IgD-negative memory B cell (primary cell): ENCODE results near the gene AIF1. TPM values are rescaled to one million over a fixed set of nuclear protein-coding genes. Genes with fewer than 3 reads are reported as not detected.

Source experiments
- H3K27ac Mint-ChIP-seq, 3 donors: one replicate each; pipeline ENCODE4 v1.8.0; 2020 to 2022; ENCODE audit warnings: mild to moderate bottlenecking in 3 of 3, mixed read lengths in 3 of 3, moderate library complexity in 1 of 3
- H3K27me3 Mint-ChIP-seq: one replicate; pipeline ENCODE4 v1.8.0; 2021; ENCODE audit warnings: mixed read lengths
- H3K36me3 Mint-ChIP-seq: one replicate; pipeline ENCODE4 v1.8.0; 2020; ENCODE audit warnings: mild to moderate bottlenecking, mixed read lengths
- H3K4me1 Mint-ChIP-seq, 3 donors: one replicate each; pipeline ENCODE4 v1.8.0; 2020 to 2022; ENCODE audit warnings: mixed read lengths in 3 of 3, mild to moderate bottlenecking in 1 of 3
- H3K4me3 Mint-ChIP-seq, 4 donors: one replicate each; pipeline ENCODE4 v1.8.0; 2020 to 2022; ENCODE audit warnings: mild to moderate bottlenecking in 4 of 4, mixed read lengths in 4 of 4, moderate library complexity in 3 of 4
- H3K9me3 Mint-ChIP-seq, 3 donors: one replicate each; pipeline ENCODE4 v1.8.0; 2020 to 2021; ENCODE audit warnings: mixed read lengths in 3 of 3, mild to moderate bottlenecking in 1 of 3
- polyA plus RNA-seq: library from polyadenylated mRNA; unstranded; fragments of 300-500 nt; fragmentation: Illumina TruSeq; gene quantifications from one replicate; pipeline ENCODE4 v1.2.3, GENCODE V29; 2021

The AIF1 gene
- polyA plus RNA-seq, 1 donor from 2014 or later = 5.6 TPM

- Mint-ChIP-seq H3K9me3 (no peaks in the 10 kb centered on the region), H3K27ac (peak overlapping the region; percentile 92 to 95 (median 93)), H3K27me3 (peaks cover 1% of the 10 kb centered on the region), H3K4me1 (peaks cover 37 to 60% (median 57%) of the 10 kb centered on the region in 3 donors), H3K36me3 (peaks cover 10% of the 10 kb centered on the region), H3K4me3 (peak overlapping the region; percentile 93 to 99 (median 97))
These were observed 37.5 kb upstream of the AIF1 start for GRCh38 chr6:31577579-31577966.

DNA sequence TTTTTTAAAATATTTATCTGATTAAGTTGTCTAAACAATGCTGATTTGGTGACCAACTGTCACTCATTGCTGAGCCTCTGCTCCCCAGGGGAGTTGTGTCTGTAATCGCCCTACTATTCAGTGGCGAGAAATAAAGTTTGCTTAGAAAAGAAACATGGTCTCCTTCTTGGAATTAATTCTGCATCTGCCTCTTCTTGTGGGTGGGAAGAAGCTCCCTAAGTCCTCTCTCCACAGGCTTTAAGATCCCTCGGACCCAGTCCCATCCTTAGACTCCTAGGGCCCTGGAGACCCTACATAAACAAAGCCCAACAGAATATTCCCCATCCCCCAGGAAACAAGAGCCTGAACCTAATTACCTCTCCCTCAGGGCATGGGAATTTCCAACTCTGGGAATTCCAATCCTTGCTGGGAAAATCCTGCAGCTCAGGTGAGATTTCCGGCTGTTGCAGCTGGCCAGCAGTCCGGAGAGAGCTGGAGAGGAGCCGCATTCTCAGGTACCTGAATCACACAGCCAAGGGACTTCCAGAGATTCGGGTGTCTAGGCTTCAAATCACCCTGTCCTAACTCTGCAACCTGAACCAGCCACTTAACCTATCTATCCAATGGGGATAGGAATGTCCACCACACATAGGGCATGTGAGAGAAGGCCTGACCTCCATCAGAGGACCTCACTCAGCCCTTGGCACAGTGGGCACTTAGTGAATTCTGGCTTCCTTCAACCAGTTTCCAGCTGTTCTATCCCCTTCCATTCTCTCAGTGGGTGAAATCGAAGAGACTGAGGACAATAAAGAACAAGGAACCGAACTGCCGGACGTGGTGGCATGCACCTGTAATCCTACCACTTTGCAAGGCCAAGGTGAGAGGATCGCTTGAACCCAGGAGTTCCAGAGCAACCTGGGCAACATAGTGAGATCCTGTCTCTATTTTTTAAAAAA, 36.6 kb upstream of the AIF1 start:
- H3K9me3 Mint-ChIP-seq = no peaks in the 10 kb centered on the region
- peak overlapping the region; percentile 90 to 100 (median 96) for H3K27ac Mint-ChIP-seq
- H3K27me3 Mint-ChIP-seq = peaks cover 1% of the 10 kb centered on the region
- peaks cover 10% of the 10 kb centered on the region for H3K36me3 Mint-ChIP-seq
- peaks cover 41 to 57% (median 55%) of the 10 kb centered on the region in 3 donors for H3K4me1 Mint-ChIP-seq
- H3K4me3 Mint-ChIP-seq = peak overlapping the region; percentile 93 to 100 (median 98)

GRCh38 chr6:31579119-31579505, 35.9 kb upstream of the AIF1 start:
- H3K27ac Mint-ChIP-seq = peak overlapping the region; percentile 90 to 100 (median 96)
- H3K36me3 Mint-ChIP-seq = peaks cover 10% of the 10 kb centered on the region
- peak overlapping the region; percentile 93 to 100 (median 98) for H3K4me3 Mint-ChIP-seq
- no peaks in the 10 kb centered on the region for H3K9me3 Mint-ChIP-seq
- peaks cover 40 to 56% (median 52%) of the 10 kb centered on the region in 3 donors for H3K4me1 Mint-ChIP-seq
- peaks cover 1% of the 10 kb centered on the region for H3K27me3 Mint-ChIP-seq

DNA sequence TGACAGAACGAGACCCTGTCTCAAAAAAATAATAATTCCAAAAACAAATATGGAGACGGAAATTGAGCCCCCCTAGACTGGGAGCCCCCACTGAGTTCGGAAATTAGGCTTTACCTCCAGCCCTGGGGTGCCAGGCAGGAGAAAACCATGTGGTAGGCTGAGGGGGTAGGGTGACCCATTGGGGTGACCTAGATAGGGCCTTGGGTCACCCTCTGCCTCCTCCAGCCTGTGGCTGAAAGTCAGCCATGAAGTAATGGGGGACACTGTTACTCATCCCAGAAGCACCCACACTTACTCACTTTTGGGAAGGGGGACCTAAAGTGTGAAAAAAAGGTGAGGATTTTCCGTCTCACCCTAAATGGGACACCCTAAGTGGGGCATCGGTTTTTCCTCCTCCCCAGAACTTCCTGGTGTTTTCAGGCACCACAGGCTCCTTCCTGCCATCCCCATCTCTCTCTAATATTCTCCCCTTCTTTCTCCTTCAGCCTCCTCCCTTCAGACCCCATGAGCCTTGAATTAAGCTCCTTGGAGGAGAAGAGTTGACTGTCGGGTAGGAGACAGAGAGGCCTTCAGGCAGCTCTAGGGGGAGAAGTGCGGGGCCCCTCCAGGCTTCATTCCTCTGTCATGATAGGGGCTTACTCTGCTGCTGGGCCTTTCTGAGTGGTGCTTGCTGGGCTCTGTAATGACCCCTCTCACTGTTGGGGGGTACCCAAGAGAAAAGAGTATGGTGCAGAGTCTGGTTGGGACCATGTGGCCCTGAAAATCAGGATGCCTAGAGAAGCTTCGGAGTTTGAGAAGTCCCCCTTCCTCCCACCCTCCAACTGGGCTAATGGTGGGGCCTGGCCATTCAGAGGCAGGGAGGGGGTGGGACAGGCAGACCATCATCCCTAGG, 35.2 kb upstream of the AIF1 start:
- Mint-ChIP-seq H3K27me3 (no peaks in the 10 kb centered on the region), H3K4me1 (peaks cover 40 to 55% (median 52%) of the 10 kb centered on the region in 3 donors), H3K27ac (peak overlapping the region; percentile 96 to 100 (median 99)), H3K4me3 (peak overlapping the region; percentile 93 to 100 (median 98)), H3K36me3 (peaks cover 10% of the 10 kb centered on the region), H3K9me3 (no peaks in the 10 kb centered on the region)

DNA sequence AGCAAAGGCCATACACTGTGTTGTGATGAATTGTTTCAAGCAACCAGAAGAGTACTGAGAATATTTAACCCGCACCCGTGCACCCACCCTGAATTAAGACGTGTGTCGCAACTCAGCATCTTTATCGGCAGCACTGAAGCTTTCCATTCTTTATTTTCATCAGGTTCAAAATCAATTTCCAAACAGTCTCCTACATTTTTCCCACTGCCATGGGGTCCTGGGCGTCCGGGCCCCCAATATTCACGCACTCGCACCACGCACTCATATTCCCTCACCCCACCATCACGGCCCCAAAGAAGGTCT, 34.6 kb upstream of the AIF1 start:
- peak overlapping the region; percentile 96 to 100 (median 99) for H3K27ac Mint-ChIP-seq
- peaks cover 39 to 54% (median 50%) of the 10 kb centered on the region in 3 donors for H3K4me1 Mint-ChIP-seq
- peak overlapping the region; percentile 93 to 100 (median 98) for H3K4me3 Mint-ChIP-seq
- H3K27me3 Mint-ChIP-seq = no peaks in the 10 kb centered on the region
- peaks cover 10% of the 10 kb centered on the region for H3K36me3 Mint-ChIP-seq
- H3K9me3 Mint-ChIP-seq = no peaks in the 10 kb centered on the region

DNA sequence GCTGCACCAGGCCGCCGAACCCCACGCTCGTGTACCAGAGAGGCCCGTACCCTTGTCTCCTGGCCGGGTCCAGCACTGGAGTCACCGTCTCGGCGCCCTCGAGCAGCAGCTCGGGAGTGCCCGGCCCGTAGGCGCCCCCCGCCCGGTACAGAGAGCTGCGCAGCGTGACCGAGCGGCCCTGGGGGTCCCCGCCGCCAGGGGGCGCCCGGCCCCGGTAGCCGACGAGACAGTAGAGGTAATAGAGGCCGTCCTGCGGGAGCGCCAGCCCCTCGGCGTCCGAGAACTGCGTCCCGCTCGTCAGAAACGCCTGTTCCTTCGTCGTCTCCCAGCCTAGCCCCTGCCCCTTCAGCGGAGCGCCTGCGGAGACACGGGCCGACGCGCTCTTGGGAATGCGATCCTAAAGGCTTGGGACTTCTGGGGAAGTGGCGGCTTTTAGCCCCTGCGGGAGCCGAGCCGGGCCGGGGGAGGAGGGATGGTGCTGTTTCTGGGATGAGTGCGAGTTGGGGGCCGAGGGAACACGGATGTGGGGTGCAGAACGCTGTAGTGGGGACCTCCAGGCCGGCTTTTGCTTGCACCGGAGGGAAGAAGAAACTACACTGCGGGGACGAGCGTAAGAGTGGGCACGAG, 34.1 kb upstream of the AIF1 start:
- Mint-ChIP-seq H3K4me1 (peaks cover 41 to 55% (median 52%) of the 10 kb centered on the region in 3 donors), H3K36me3 (peaks cover 10% of the 10 kb centered on the region), H3K27me3 (no peaks in the 10 kb centered on the region), H3K9me3 (no peaks in the 10 kb centered on the region), H3K4me3 (peak overlapping the region; percentile 93 to 100 (median 98)), H3K27ac (peak overlapping the region; percentile 96 to 100 (median 99))

- no peaks in the 10 kb centered on the region for H3K27me3 Mint-ChIP-seq
- H3K36me3 Mint-ChIP-seq = peaks cover 7% of the 10 kb centered on the region
- no peaks in the 10 kb centered on the region for H3K9me3 Mint-ChIP-seq
- H3K4me1 Mint-ChIP-seq = peaks cover 47 to 57% (median 56%) of the 10 kb centered on the region in 3 donors
- peak overlapping the region; percentile 96 to 100 (median 99) for H3K27ac Mint-ChIP-seq
- peak overlapping the region; percentile 93 to 100 (median 98) for H3K4me3 Mint-ChIP-seq
These were observed 33.4 kb upstream of the AIF1 start for GRCh38 chr6:31581434-31582229.

DNA sequence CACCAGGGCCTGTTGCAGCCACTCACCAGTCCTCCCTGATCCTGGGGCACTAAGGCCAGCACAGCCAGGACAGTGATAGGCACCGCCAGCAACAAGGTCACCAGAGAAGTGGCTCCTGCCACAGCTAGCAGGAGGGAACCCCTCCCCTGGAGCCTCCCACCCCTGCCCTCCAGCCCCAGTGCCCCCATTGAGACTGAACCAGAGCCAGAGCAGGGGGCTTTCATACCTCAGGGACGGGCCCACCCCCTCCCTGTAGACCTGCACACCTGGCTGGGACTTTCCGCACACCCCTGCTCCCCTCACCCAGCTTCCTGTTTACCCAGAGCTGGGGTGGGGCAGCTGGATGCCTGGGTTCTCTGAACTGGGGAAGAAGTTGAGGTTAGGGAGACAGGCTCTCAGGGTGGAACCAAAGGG, 32.8 kb upstream of the AIF1 start, which contains the start of gene LTB:
Gene LTB, minus strand, starts transcription at position 195 of the 414 bp plus-strand sequence. Its CDS starts 7 bp downstream, at position 188.
- Mint-ChIP-seq H3K27ac (peak within 1 kb of the TSS; percentile 96 to 100 (median 99)), H3K4me1 (peaks cover 53 to 58% (median 57%) of the 10 kb centered on the region in 3 donors), H3K27me3 (peaks cover 2% of the 10 kb centered on the region), H3K4me3 (peak within 1 kb of the TSS; percentile 93 to 100 (median 98)), H3K36me3 (peaks cover 7% of the 10 kb centered on the region), H3K9me3 (no peaks in the 10 kb centered on the region)

DNA sequence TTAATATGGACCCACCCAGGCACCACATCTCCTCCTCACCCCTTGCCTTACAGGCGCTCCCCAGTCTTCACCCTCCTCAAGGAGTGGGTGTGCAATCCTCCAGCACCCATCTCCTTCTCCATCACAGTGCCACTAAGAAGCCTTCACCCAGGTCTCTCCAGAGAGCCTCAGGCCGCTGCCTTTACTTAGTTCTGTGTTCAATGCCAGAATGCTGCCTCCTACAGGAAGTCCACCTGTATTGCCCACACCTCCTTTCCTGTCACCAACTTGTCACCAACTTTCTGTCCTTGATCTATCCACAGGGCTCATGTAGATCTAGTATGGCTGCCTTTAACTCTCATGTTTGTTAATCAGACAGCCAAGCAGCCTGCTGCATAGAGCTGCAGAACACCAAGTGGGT, 29.5 kb upstream of the AIF1 start:
- peak overlapping the region; percentile 95 to 96 (median 96) for H3K27ac Mint-ChIP-seq
- peaks cover 51 to 56% (median 52%) of the 10 kb centered on the region in 3 donors for H3K4me1 Mint-ChIP-seq
- H3K4me3 Mint-ChIP-seq = peak overlapping the region; percentile 32 to 93 (median 68)
- H3K36me3 Mint-ChIP-seq = peaks cover 6% of the 10 kb centered on the region
- peaks cover 2% of the 10 kb centered on the region for H3K27me3 Mint-ChIP-seq
- H3K9me3 Mint-ChIP-seq = no peaks in the 10 kb centered on the region

DNA sequence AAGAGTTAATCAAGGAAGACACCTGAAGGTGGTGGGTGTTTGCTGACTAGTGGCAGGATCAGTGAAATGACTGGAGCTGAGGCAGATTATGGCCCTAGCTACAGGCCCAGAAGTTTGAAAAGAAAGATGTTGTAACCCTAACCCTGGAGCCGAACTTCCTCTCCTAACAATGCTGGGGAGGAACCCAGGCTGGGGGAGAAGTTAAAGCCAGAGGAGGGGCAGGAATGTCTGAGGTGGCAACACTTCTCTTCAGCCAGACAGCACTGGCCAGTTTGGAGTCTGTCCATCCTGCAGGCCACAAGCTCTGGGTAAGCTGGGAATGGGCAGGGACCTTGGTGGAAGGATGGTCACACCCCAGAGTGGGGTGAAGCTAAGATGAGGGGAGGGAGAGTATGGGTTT, 29.0 kb upstream of the AIF1 start, which contains the start of gene LST1:
Gene LST1, plus strand, starts transcription at position 270 of the 400 bp plus-strand sequence. CDS start 1,023 bp downstream, outside the sequence.
- peaks cover 54 to 58% (median 54%) of the 10 kb centered on the region in 3 donors for H3K4me1 Mint-ChIP-seq
- peaks cover 2% of the 10 kb centered on the region for H3K27me3 Mint-ChIP-seq
- peaks cover 2% of the 10 kb centered on the region for H3K36me3 Mint-ChIP-seq
- no peaks in the 10 kb centered on the region for H3K9me3 Mint-ChIP-seq
- peak within 1 kb of the TSS; percentile 32 to 93 (median 79) for H3K4me3 Mint-ChIP-seq
- H3K27ac Mint-ChIP-seq = peak within 1 kb of the TSS; percentile 95 to 96 (median 96)

- H3K4me3 Mint-ChIP-seq = peak overlapping the region; percentile 32 to 93 (median 79)
- no peaks in the 10 kb centered on the region for H3K9me3 Mint-ChIP-seq
These were observed 28.3 kb upstream of the AIF1 start for GRCh38 chr6:31586599-31587281.

GRCh38 chr6:31587791-31588777, 26.9 kb upstream of the AIF1 start:
- peaks cover 2% of the 10 kb centered on the region for H3K27me3 Mint-ChIP-seq
- peak overlapping the region; percentile 69 to 85 (median 79) for H3K4me3 Mint-ChIP-seq
- H3K9me3 Mint-ChIP-seq = no peaks in the 10 kb centered on the region
- H3K36me3 Mint-ChIP-seq = no peaks in the 10 kb centered on the region
- peak overlapping the region; percentile 83 to 95 (median 95) for H3K27ac Mint-ChIP-seq
- peaks cover 47 to 62% (median 56%) of the 10 kb centered on the region in 3 donors for H3K4me1 Mint-ChIP-seq

More at GRCh38 chr6:31586599-31587281, 28.3 kb upstream of the AIF1 start:
- Mint-ChIP-seq H3K27me3 (peaks cover 2% of the 10 kb centered on the region), H3K27ac (peak overlapping the region; percentile 95 to 96 (median 96)), H3K36me3 (no peaks in the 10 kb centered on the region), H3K4me1 (peaks cover 54 to 58% (median 56%) of the 10 kb centered on the region in 3 donors)
